Gastrocnemius medialis (tissue), 4 donors: ENCODE data around the gene RNU6-7. TPM values are rescaled to one million over a fixed set of nuclear protein-coding genes. Genes with fewer than 3 reads are reported as not detected.

Experiments used
- ATAC-seq, 2 donors: fragments of 150-250 bp; one replicate each; pipeline ENCODE4 v1.9.1; 2016
- DNase-seq, 2 donors: peaks; one replicate each; pipeline ENCODE4 v3.0.0-alpha.2; 2019
- H3K27ac ChIP-seq, 4 donors: fragments of 200-600 bp; sonication (generic); 1 replicate in 1 of 4; 2 replicates in 3 of 4; pipeline ENCODE4 v1.5.1; 2016 to 2018; ENCODE audit warnings: mild to moderate bottlenecking in 2 of 4, moderate library complexity in 1 of 4
- H3K27me3 ChIP-seq, 3 donors: fragments of 200-600 bp; sonication (generic) in 2 of 3; 1 replicate in 1 of 3; 2 replicates in 2 of 3; pipeline versions ENCODE4 v1.5.1 to v1.6.0; 2016 to 2019; ENCODE audit warnings: mild to moderate bottlenecking in 1 of 3, moderate library complexity in 1 of 3
- H3K36me3 ChIP-seq, 2 donors: fragments of 200-600 bp; sonication (generic) in 1 of 2; one replicate each; pipeline ENCODE4 v1.5.1; 2017 to 2018
- H3K4me1 ChIP-seq, 2 donors: fragments of 200-600 bp; sonication (generic) in 1 of 2; one replicate each; pipeline ENCODE4 v1.5.1; 2016 to 2017; ENCODE audit warnings: mild to moderate bottlenecking in 2 of 2
- H3K4me3 ChIP-seq, 4 donors: fragments of 200-600 bp; sonication (generic) in 3 of 4; 1 replicate in 1 of 4; 2 replicates in 3 of 4; pipeline ENCODE4 v1.5.1; 2016 to 2019; ENCODE audit warnings: mild to moderate bottlenecking in 2 of 4
- H3K9me3 ChIP-seq, 3 donors: fragments of 200-600 bp; sonication (generic) in 2 of 3; 1 replicate in 1 of 3; 2 replicates in 2 of 3; pipeline ENCODE4 v1.5.1; 2016 to 2019
- POLR2A ChIP-seq, 2 donors: fragments of 450-650 bp; IDR thresholded peaks; one replicate each; pipeline ENCODE4 v1.6.1; 2017; ENCODE audit warnings: antibody characterized with exemption in 2 of 2, mild to moderate bottlenecking in 2 of 2, moderate library complexity in 2 of 2
- in situ Hi-C, 4 donors: fragments of 200-750 bp; cut with MboI; loops; one replicate each; pipeline versions ENCODE4 v1.15.0 to v1.8.0; 2017; ENCODE audit warnings: low sequenced_read_pairs in 4 of 4
- intact Hi-C: fragments of 100-400 bp; cut with DNase I; formaldehyde crosslinking; loops from one replicate; pipeline ENCODE4 v1.15.1; 2023; ENCODE audit warnings: low total_unique reads
- total RNA-seq, 4 donors: library from RNA; depleted of rRNA; stranded (reverse); fragments of >200 nt; gene quantifications; one replicate each; pipeline versions ENCODE4 v1.1.0 to v1.2.3, GENCODE V29; 2016
- TF ChIP-seq, protein P1 (sequence below), 5 experiments: fragments of 450-650 bp in 3 of 5; fragments of 200-600 bp in 2 of 5; sonication (generic) in 2 of 5; IDR thresholded peaks in 4 of 5; conservative IDR thresholded peaks in 1 of 5; 1 replicate in 4 of 5; 2 replicates in 1 of 5; pipeline ENCODE4 v1.5.1; 2016 to 2019; ENCODE audit warnings: antibody characterized with exemption in 5 of 5, mild to moderate bottlenecking in 3 of 5, moderate library complexity in 3 of 5

The RNU6-7 gene
- not detected for total RNA-seq

DNA sequence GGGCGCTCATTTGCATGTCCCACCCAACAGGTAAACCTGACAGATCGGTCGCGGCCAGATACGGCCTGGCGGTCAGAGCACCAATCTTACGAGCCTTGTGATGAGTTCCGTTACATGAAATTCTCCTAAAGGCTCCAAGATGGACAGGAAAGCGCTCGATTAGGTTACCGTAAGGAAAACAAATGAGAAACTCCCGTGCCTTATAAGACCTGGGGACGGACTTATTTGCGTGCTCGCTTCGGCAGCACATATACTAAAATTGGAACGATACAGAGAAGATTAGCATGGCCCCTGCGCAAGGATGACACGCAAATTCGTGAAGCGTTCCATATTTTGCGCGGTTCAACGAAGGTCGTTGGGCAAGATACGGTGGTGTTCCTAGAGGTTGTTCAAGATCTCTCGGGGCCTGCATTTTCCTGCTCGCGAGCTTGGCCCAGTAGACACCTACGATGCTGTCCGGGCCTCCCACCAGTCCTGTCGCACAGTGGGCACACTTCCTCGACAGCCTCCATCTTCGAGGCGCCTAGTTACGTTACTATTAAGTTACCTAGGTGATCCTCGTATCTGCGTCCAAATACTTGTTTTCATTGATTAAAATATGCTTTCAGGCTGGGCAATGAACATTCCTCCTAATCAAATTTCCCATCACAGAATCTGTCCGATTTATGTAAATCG lies at the start of gene RNU6-7:
TSS of gene RNU6-7 (plus strand) at position 230 of the 675 bp plus-strand sequence.
- no peaks in the 10 kb centered on the region for H3K9me3 ChIP-seq
- DNase-seq = peak; percentile 5 to 64
- in situ Hi-C loops = loop anchor here in 3 of 4 donors (5.0 to 10.0 kb wide), 4 partner anchors 120 to 313 kb away; partner anchors contain the start of gene ARHGAP5 (in 2 of the 3)
- no peaks in the 10 kb centered on the region for H3K36me3 ChIP-seq
- peak; percentile 33 to 54 for ATAC-seq
- peak within 1 kb of the TSS; percentile 81 to 95 (median 84) for H3K4me3 ChIP-seq
- no peaks in the 10 kb centered on the region for H3K27me3 ChIP-seq
- peaks cover 11 to 17% of the 10 kb centered on the region in 2 donors for H3K4me1 ChIP-seq
- no peak for TF ChIP-seq POLR2A (IDR thresholded peaks at IDR 0.05)
- TF ChIP-seq, protein P1, sequence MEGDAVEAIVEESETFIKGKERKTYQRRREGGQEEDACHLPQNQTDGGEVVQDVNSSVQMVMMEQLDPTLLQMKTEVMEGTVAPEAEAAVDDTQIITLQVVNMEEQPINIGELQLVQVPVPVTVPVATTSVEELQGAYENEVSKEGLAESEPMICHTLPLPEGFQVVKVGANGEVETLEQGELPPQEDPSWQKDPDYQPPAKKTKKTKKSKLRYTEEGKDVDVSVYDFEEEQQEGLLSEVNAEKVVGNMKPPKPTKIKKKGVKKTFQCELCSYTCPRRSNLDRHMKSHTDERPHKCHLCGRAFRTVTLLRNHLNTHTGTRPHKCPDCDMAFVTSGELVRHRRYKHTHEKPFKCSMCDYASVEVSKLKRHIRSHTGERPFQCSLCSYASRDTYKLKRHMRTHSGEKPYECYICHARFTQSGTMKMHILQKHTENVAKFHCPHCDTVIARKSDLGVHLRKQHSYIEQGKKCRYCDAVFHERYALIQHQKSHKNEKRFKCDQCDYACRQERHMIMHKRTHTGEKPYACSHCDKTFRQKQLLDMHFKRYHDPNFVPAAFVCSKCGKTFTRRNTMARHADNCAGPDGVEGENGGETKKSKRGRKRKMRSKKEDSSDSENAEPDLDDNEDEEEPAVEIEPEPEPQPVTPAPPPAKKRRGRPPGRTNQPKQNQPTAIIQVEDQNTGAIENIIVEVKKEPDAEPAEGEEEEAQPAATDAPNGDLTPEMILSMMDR (IDR thresholded peaks at IDR 0.05 in 4 of 5, conservative IDR thresholded peaks at IDR 0.05 in 1 of 5) = no peak
- intact Hi-C loops = loop anchor here (1.0 to 10.0 kb wide), 7 partner anchors 50 to 1177 kb away; partner anchors contain the start of genes AP4S1, HEATR5A and STRN3
- peak within 1 kb of the TSS; percentile 87 to 96 (median 92) for H3K27ac ChIP-seq

DNA sequence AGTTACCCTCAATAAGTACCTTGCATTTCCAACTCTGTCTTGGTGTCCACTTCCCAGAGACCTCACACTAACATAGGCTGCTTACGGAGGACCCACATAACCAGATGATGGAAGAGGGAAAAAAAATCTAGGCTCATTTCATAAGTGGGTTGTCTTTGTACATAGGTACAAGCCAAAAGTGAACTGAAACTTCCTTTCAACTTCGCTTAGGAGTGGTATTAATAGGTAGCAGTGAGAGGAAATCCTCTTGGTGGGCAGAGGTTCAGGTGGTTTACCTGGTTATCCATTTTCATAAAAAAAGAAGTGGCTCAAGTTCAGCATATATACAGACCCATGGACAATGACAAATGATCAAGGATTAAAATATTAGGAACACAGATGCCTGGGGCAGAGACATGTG lies 35.8 kb upstream of the RNU6-7 start:
- ATAC-seq = no peak
- Histone ChIP-seq H3K27ac (no peak overlapping the region), H3K4me1 (no peaks in the 10 kb centered on the region), H3K36me3 (no peaks in the 10 kb centered on the region), H3K4me3 (no peak overlapping the region), H3K27me3 (no peaks in the 10 kb centered on the region), H3K9me3 (no peaks in the 10 kb centered on the region)
- in situ Hi-C loops = no loop called here
- TF ChIP-seq, protein P1 (IDR thresholded peaks at IDR 0.05 in 4 of 5, conservative IDR thresholded peaks at IDR 0.05 in 1 of 5) = no peak
- no peak for TF ChIP-seq POLR2A (IDR thresholded peaks at IDR 0.05)
- DNase-seq = no peak
- intact Hi-C loops = no loop called here

DNA sequence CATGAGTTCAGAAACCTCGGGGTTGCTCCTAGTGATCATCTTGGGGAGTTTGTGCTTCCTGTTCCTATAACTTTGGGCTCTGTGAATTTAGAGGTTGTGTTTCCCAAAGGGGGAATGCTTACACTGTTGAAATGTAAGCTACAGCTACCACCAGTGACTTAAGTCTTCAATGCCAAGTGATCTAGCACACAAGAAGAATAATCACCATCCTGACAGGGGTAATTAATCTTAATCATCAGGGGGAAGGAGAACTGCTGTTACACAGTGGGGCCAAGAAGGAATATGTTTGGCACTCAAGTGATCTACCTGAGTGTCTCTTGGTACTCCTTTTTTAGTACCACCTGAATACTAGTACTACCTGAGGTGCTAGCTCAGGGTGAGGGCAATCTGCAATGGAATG lies 34.9 kb upstream of the RNU6-7 start:
- Histone ChIP-seq H3K27me3 (no peaks in the 10 kb centered on the region), H3K27ac (no peak overlapping the region), H3K36me3 (no peaks in the 10 kb centered on the region), H3K9me3 (no peaks in the 10 kb centered on the region), H3K4me1 (no peaks in the 10 kb centered on the region), H3K4me3 (no peak overlapping the region)
- no peak for TF ChIP-seq POLR2A (IDR thresholded peaks at IDR 0.05)
- TF ChIP-seq, protein P1 (IDR thresholded peaks at IDR 0.05 in 4 of 5, conservative IDR thresholded peaks at IDR 0.05 in 1 of 5) = no peak
- in situ Hi-C loops (no loop called here), intact Hi-C loops (no loop called here)
- ATAC-seq (no peak), DNase-seq (no peak)

DNA sequence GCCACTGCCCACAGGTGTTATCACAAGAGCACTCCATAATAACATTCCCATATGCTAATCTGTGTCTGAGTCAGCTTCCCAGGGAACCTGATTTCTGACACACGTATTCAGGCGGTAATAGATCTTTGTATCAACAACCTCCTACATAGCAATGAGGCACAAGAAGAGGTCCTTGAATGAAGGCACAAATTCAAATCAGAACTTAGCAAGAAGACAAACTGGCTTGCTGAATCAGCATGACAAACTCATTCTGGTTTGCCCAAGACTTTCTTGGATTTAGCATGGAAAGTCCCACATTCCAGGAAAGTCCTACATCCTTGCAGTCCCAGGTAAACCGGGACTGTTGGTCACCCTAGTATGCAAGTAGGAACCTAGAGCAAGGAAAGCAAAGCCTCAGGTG lies 33.9 kb upstream of the RNU6-7 start:
- Histone ChIP-seq H3K4me1 (no peaks in the 10 kb centered on the region), H3K27ac (no peak overlapping the region), H3K9me3 (no peaks in the 10 kb centered on the region), H3K36me3 (no peaks in the 10 kb centered on the region), H3K4me3 (no peak overlapping the region), H3K27me3 (no peaks in the 10 kb centered on the region)
- ATAC-seq (no peak), DNase-seq (no peak)
- no peak for TF ChIP-seq POLR2A (IDR thresholded peaks at IDR 0.05)
- TF ChIP-seq, protein P1 (IDR thresholded peaks at IDR 0.05 in 4 of 5, conservative IDR thresholded peaks at IDR 0.05 in 1 of 5) = no peak
- in situ Hi-C loops (no loop called here), intact Hi-C loops (no loop called here)
